ENCODE measurements around the gene CDC16. TPM values are rescaled to one million over a fixed set of nuclear protein-coding genes. Genes with fewer than 3 reads are reported as not detected.
A peak's percentile ranks its signal among the peaks of the same experiment; 100 is the strongest.
"Not testable (repeated sequence)": the region's sequence is repeated elsewhere in the genome, so short reads cannot be mapped to it uniquely, and the experiment has no call there.

CDC16 gene
- total RNA-seq, 1 donor from 2014 or later: 80.4 TPM

GRCh38 chr13:114257014-114257413 is 22.3 kb downstream of the CDC16 start:
- Mint-ChIP-seq H3K4me3 (ENCODE audit: low read depth) (no peak overlapping the region), H3K9me3 (no peaks in the 10 kb centered on the region), H3K27me3 (ENCODE audit: low read depth) (no peaks in the 10 kb centered on the region), H3K36me3 (ENCODE audit: low read depth) (peaks cover 77% of the 10 kb centered on the region), H3K4me1 (ENCODE audit: low read depth) (peaks cover 7% of the 10 kb centered on the region), H3K27ac (no peak overlapping the region)
- no peak for DNase-seq (ENCODE audit: low spot score)
- intact Hi-C loops (cut with micrococcal nuclease): no loop called here

DNA sequence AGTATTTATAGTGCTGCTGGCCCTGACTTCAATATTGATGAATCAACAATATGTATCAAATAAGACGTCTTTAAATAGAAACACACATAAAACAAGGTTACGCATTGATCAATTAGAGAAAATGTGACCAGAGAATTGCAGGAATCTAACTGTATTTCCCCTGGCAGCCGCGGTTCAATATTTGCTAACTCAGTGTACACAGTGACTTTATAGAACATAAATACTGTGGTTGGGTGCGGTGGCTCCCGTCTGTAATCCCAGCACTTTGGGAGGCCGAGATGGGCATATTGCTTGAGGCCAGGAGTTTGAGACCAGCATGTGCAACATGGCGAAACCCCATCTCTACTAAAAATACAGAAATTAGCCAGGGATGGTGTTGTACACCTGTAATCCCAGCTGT is 23.9 kb downstream of the CDC16 start:
- DNase-seq (ENCODE audit: low spot score): no peak
- Mint-ChIP-seq H3K36me3 (ENCODE audit: low read depth) (peaks cover 89% of the 10 kb centered on the region), H3K4me1 (ENCODE audit: low read depth) (peaks cover 18% of the 10 kb centered on the region), H3K4me3 (ENCODE audit: low read depth) (no peak overlapping the region), H3K27ac (no peak overlapping the region), H3K27me3 (ENCODE audit: low read depth) (no peaks in the 10 kb centered on the region), H3K9me3 (no peaks in the 10 kb centered on the region)
- intact Hi-C loops (cut with micrococcal nuclease): no loop called here

DNA sequence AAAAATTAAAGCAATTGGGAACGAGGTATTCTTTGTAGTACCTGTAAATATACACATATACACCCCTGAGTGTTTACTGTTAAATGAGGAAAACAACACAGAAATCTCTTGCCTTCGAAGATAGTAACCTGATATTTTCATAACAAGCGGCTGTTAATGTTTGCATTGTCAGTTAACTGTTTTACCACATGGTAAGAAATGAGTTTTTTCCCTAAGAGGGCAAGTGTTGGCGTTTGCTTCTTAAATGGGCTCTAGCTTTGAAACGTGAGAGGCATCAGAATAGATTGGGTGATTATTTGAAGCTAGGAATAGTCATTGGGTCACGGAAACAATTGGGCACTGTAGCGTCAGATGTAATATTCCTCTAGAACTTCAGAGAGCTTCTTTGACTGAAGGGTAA is 24.7 kb downstream of the CDC16 start:
- intact Hi-C loops (cut with micrococcal nuclease): no loop called here
- peaks cover 85% of the 10 kb centered on the region for H3K36me3 Mint-ChIP-seq (ENCODE audit: low read depth)

GRCh38 chr13:114259974-114260373 is 25.3 kb downstream of the CDC16 start:
- intact Hi-C loops (cut with micrococcal nuclease): no loop called here
- no peak overlapping the region for H3K4me3 Mint-ChIP-seq (ENCODE audit: low read depth)
- no peak for DNase-seq (ENCODE audit: low spot score)
- H3K9me3 Mint-ChIP-seq: no peaks in the 10 kb centered on the region
- peaks cover 81% of the 10 kb centered on the region for H3K36me3 Mint-ChIP-seq (ENCODE audit: low read depth)
- peaks cover 21% of the 10 kb centered on the region for H3K4me1 Mint-ChIP-seq (ENCODE audit: low read depth)
- no peak overlapping the region for H3K27ac Mint-ChIP-seq
- no peaks in the 10 kb centered on the region for H3K27me3 Mint-ChIP-seq (ENCODE audit: low read depth)

More for the DNA sequence above, 24.7 kb downstream of the CDC16 start:
- no peak overlapping the region for H3K27ac Mint-ChIP-seq
- no peak overlapping the region for H3K4me3 Mint-ChIP-seq (ENCODE audit: low read depth)
- no peak for DNase-seq (ENCODE audit: low spot score)
- H3K4me1 Mint-ChIP-seq (ENCODE audit: low read depth): peaks cover 20% of the 10 kb centered on the region
- no peaks in the 10 kb centered on the region for H3K27me3 Mint-ChIP-seq (ENCODE audit: low read depth)
- H3K9me3 Mint-ChIP-seq: no peaks in the 10 kb centered on the region

DNA sequence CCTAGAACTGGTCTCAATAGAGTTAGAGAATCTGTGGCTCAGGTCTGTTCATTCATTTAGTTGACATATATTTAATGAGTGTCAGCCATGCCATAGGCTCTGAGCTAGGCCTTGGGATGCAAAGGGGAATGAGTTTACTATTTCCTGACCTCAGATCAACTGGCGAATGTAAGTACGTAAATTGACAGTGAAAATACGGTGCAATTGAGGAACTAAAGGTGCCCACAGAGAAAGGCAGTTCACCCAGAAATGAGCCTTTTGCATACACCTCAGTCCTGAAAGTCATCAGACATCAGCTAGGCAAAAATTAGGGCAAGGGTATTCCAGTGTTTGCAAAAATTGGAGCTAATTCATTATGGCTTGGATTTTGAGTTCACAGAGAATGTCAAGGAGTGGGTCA is 26.1 kb downstream of the CDC16 start:
- H3K27ac Mint-ChIP-seq: no peak overlapping the region
- peaks cover 23% of the 10 kb centered on the region for H3K4me1 Mint-ChIP-seq (ENCODE audit: low read depth)

DNA sequence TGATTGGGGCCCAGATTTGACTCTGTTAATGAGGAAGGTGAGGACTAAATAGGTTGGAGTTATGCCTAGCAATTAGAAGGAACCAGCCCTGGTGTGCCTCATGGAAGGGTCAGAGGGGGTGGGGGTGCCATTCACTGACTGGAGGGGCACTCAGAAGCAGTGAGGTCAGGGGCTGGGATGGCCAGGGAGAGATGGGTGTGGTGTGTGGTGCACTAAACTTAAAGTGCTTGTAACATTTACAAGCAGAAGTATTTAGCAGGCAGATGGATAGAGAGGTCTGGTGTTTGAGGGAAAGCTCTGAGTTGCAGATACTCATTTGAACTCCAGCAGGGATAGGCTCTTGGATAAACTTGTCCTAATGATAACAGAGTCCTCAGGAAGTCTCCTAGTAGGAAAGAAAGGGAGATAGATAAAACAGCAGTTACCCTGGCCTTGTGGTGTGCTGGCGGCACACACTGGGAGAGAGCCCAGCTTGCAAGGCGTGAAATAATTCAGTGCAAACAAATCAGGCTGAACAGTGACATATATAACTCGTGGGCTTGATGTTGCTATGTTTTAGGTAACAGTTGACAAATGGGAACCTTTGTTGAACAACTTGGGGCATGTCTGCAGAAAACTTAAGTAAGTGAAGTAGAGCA is 26.8 kb downstream of the CDC16 start:
- DNase-seq (ENCODE audit: low spot score): no peak
- Mint-ChIP-seq H3K27me3 (ENCODE audit: low read depth) (no peaks in the 10 kb centered on the region), H3K4me3 (ENCODE audit: low read depth) (no peak overlapping the region), H3K36me3 (ENCODE audit: low read depth) (peaks cover 80% of the 10 kb centered on the region), H3K4me1 (ENCODE audit: low read depth) (peaks cover 23% of the 10 kb centered on the region), H3K9me3 (no peaks in the 10 kb centered on the region), H3K27ac (peak overlapping the region; percentile 5)
- intact Hi-C loops (cut with micrococcal nuclease): no loop called here

More for the DNA sequence above, 26.1 kb downstream of the CDC16 start:
- DNase-seq (ENCODE audit: low spot score): no peak
- intact Hi-C loops (cut with micrococcal nuclease): no loop called here
- no peaks in the 10 kb centered on the region for H3K9me3 Mint-ChIP-seq
- peaks cover 80% of the 10 kb centered on the region for H3K36me3 Mint-ChIP-seq (ENCODE audit: low read depth)
- no peaks in the 10 kb centered on the region for H3K27me3 Mint-ChIP-seq (ENCODE audit: low read depth)
- H3K4me3 Mint-ChIP-seq (ENCODE audit: low read depth): no peak overlapping the region

GRCh38 chr13:114263578-114263977 is 28.9 kb downstream of the CDC16 start:
- H3K27me3 Mint-ChIP-seq (ENCODE audit: low read depth): no peaks in the 10 kb centered on the region
- no peak for DNase-seq (ENCODE audit: low spot score)
- no peaks in the 10 kb centered on the region for H3K9me3 Mint-ChIP-seq
- no peak overlapping the region for H3K4me3 Mint-ChIP-seq (ENCODE audit: low read depth)
- intact Hi-C loops (cut with micrococcal nuclease): no loop called here
- peaks cover 83% of the 10 kb centered on the region for H3K36me3 Mint-ChIP-seq (ENCODE audit: low read depth)
- H3K27ac Mint-ChIP-seq: peak overlapping the region; percentile 47
- peaks cover 33% of the 10 kb centered on the region for H3K4me1 Mint-ChIP-seq (ENCODE audit: low read depth)

DNA sequence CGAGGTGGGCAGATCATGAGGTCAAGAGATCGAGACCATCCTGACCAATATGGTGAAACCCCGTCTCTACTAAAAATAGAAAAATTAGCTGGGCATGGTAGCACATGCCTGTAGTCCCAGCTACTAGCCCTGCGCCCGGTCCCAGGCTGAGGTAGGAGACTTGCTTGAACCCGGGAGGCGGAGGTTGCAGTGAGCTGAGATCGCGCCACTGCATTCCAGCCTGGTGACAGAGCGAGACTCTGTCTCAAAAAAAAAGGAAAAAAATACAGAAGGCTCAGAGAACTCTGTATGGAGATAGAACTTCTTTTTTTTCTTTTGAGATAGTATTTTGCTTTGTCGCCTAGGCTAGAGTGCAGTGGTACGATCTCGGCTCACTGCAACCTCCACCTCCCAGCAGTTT is 29.6 kb downstream of the CDC16 start:
- H3K4me1 Mint-ChIP-seq (ENCODE audit: low read depth): peaks cover 37% of the 10 kb centered on the region
- H3K9me3 Mint-ChIP-seq; H3K27me3 Mint-ChIP-seq (ENCODE audit: low read depth); H3K27ac Mint-ChIP-seq; DNase-seq (ENCODE audit: low spot score); intact Hi-C loops (cut with micrococcal nuclease); H3K4me3 Mint-ChIP-seq (ENCODE audit: low read depth): not testable (repeated sequence)
- H3K36me3 Mint-ChIP-seq (ENCODE audit: low read depth): peaks cover 84% of the 10 kb centered on the region

DNA sequence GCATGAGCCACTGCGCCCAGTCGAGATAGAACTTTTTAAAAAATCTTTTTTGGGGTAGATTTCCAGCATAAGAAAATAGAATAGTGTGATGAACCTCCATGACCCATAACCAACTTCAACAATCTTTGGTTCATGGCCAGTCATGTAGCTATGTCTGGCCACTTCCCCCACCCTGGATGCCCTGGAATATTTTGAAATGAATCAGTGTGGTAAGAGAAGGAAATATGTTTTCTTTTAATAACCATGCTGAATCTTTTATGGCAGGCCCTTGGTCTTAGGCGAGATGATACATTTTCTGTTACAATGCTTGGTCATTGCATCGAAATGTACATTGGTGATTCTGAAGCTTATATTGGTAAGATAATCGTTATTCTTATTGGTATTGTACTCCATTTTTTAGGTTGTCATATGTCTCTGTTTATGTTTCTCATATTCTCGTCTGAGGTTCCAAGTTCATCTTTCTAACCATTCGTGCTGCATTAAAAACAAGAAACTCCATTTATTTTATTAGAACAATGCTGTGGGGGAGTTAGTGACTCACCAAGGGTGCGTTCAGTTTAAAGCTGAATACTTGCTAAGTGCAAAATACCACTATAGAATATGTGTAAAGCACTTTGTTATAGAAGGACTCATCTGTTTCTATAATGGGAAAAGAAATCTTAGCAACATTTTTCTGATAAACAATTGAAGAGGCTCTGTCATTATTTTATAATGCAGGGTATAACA is 30.4 kb downstream of the CDC16 start:
- no peak overlapping the region for H3K27ac Mint-ChIP-seq
- H3K9me3 Mint-ChIP-seq: no peaks in the 10 kb centered on the region
- DNase-seq (ENCODE audit: low spot score): no peak
- no peak overlapping the region for H3K4me3 Mint-ChIP-seq (ENCODE audit: low read depth)
- H3K27me3 Mint-ChIP-seq (ENCODE audit: low read depth): no peaks in the 10 kb centered on the region
- H3K4me1 Mint-ChIP-seq (ENCODE audit: low read depth): peaks cover 38% of the 10 kb centered on the region
- peaks cover 81% of the 10 kb centered on the region for H3K36me3 Mint-ChIP-seq (ENCODE audit: low read depth)
- intact Hi-C loops (cut with micrococcal nuclease): no loop called here

DNA sequence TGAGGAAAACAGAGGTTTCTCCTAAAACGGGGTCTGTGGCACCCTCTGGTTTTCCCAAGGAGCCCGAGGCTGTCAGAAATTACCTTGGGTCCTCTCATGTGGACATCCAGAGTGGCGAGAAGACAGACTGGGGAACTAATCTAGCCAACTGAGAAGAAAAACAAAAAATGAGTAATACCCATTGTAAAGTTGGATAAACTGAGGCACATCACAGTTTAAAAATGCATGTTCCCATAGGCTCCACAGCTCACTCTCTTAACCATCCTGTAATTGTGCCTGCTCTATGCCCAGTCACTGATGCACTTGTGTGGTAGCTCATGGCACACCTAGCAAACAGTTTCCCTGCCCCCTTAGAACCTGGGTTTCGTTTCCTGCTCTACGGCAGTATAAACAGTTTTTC is 31.5 kb downstream of the CDC16 start:
- H3K9me3 Mint-ChIP-seq: no peaks in the 10 kb centered on the region
- no peak overlapping the region for H3K27ac Mint-ChIP-seq
- H3K27me3 Mint-ChIP-seq (ENCODE audit: low read depth): no peaks in the 10 kb centered on the region
- peaks cover 37% of the 10 kb centered on the region for H3K4me1 Mint-ChIP-seq (ENCODE audit: low read depth)
- intact Hi-C loops (cut with micrococcal nuclease): no loop called here
- H3K36me3 Mint-ChIP-seq (ENCODE audit: low read depth): peaks cover 75% of the 10 kb centered on the region
- no peak overlapping the region for H3K4me3 Mint-ChIP-seq (ENCODE audit: low read depth)
- DNase-seq (ENCODE audit: low spot score): no peak

DNA sequence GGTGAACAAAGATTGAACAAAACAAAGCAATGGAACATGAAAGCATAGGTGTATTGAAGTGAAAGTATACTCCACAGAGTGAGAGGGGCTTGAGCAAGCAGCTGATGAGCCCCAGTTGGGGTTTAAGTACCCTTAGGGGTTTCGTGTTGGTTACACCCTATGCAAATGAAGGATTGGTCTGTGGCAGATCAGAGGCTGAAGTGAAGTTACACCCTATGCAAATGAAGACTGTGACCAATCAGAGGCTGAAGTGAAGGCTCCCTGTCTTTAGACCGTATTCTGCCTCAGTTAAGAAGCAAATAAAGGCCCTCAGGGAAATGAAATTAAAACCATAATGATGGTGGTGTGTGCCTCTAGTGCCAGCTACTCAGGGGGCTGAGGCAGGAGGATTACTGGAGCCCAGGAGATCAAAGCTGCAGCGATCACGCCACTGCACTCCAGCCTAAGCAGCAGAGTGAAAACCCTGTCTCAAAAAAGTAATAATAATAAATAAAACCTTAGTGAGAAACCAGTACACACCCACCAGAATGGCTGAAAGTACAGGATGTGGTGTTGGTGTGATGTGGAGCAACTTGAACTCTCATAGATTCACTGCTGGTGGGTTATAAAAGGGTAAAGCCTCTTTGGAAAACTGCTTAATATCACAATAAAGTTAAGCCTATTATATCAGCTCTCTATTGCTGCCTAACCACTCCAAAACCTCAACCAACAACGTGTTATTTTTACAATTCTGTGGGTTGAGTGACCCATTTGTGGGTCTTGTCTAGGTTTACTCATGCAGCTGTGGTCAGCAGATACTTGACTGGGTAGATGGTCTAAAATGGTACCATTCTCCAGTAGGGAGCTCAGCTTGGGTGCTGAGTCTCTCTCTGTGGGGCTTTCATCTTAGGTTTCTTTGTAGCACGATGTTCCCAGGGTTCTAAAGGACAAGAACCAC is 33.9 kb downstream of the CDC16 start:
- no peak overlapping the region for H3K4me3 Mint-ChIP-seq (ENCODE audit: low read depth)
- DNase-seq (ENCODE audit: low spot score): no peak

DNA sequence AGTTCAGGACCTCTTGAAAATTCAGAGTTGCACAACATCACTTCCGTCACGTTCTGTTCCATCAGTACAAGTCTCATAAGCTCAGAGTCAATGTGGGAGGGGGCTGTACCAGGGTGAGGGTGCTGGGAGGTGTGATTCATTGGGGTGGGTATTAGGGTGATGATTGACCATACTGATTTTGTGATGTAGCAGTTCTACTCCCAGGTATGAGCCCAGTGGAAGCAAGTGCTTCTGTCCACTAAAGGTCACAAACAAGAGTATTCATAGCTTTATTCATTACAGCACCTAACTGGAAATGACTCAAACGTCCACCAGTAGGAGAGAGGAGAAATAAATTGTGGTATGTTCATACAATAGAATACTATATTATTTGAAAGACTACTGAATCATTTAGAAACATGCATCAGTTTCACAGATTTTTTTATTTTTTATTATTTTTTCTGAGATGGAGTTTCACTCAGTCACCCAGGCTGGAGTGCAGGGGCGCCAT is 34.6 kb downstream of the CDC16 start:
- peak overlapping the region; percentile 63 for H3K27ac Mint-ChIP-seq
- H3K27me3 Mint-ChIP-seq (ENCODE audit: low read depth): no peaks in the 10 kb centered on the region
- no peak for DNase-seq (ENCODE audit: low spot score)
- no peak overlapping the region for H3K4me3 Mint-ChIP-seq (ENCODE audit: low read depth)
- no peaks in the 10 kb centered on the region for H3K9me3 Mint-ChIP-seq
- peaks cover 17% of the 10 kb centered on the region for H3K4me1 Mint-ChIP-seq (ENCODE audit: low read depth)
- peaks cover 70% of the 10 kb centered on the region for H3K36me3 Mint-ChIP-seq (ENCODE audit: low read depth)
- intact Hi-C loops (cut with micrococcal nuclease): no loop called here

More for the DNA sequence above, 33.9 kb downstream of the CDC16 start:
- peaks cover 71% of the 10 kb centered on the region for H3K36me3 Mint-ChIP-seq (ENCODE audit: low read depth)
- intact Hi-C loops (cut with micrococcal nuclease): no loop called here
- H3K27ac Mint-ChIP-seq: peak overlapping the region; percentile 63
- H3K27me3 Mint-ChIP-seq (ENCODE audit: low read depth): no peaks in the 10 kb centered on the region
- H3K9me3 Mint-ChIP-seq: no peaks in the 10 kb centered on the region
- H3K4me1 Mint-ChIP-seq (ENCODE audit: low read depth): peaks cover 20% of the 10 kb centered on the region
